ENCODE data around the gene SLC8B1. TPM values are rescaled to one million over a fixed set of nuclear protein-coding genes. Genes with fewer than 3 reads are reported as not detected.

The SLC8B1 gene
- total and polyA plus RNA-seq, 2 of the 4 experiments (the other 2 are of a cell fraction): 4.1 to 10.2 TPM

GRCh38 chr12:113299619-113300237 is 35.2 kb downstream of the SLC8B1 start (continued):
- TF ChIP-seq MAZ (IDR thresholded peaks at IDR 0.05; ENCODE audit: borderline replicate concordance, low read depth, low read length) (peak; percentile 59; the same call in 1 of the 2 replicates), BHLHE40 (IDR thresholded peaks at IDR 0.05; ENCODE audit: low read depth, low read length) (peak; percentile 64)

- Histone ChIP-seq H4K5ac (ENCODE audit: low read depth, low read length) (0 out of 2 replicates have a peak overlapping the region, but pooled peaks have one; percentile 13), H3K23ac (ENCODE audit: low read depth, low read length) (peak overlapping the region; percentile 18; the same call in 1 of the 2 replicates), H3K4me2 (ENCODE audit: low read depth, low read length) (no peak overlapping the region), H2AK5ac (ENCODE audit: low read depth, low read length) (peak overlapping the region; percentile 75), H3K14ac (replicated peaks; ENCODE audit: low read depth, low read length) (peak overlapping the region; percentile 76), H2BK20ac (ENCODE audit: low read depth, low read length) (peak overlapping the region; percentile 52), H4K8ac (ENCODE audit: low read depth in 2 of 2, low read length in 2 of 2) (peak overlapping the region; percentile 43 to 66; a peak in 2 of 4 replicates), H3K4ac (ENCODE audit: low read depth, low read length) (peak overlapping the region; percentile 6), H3K4me3 (ENCODE audit: insufficient read depth, low read depth, low read length) (no peak overlapping the region), H3K9me3 (ENCODE audit: control insufficient read depth, insufficient read depth, low read length) (no peaks in the 10 kb centered on the region), H3K18ac (ENCODE audit: low read depth, low read length) (no peak overlapping the region), H3K56ac (ENCODE audit: extremely low read depth, insufficient read depth, low read length) (no peak overlapping the region), H2BK120ac (ENCODE audit: low read depth, low read length) (peak overlapping the region; percentile 6), H2BK5ac (ENCODE audit: low read depth, low read length, poor library complexity, severe bottlenecking) (no peak overlapping the region), H3K79me1 (ENCODE audit: low read depth in 1 of 2, low read length in 2 of 2) (no peaks in the 10 kb centered on the region), H3K27ac (ENCODE audit: insufficient read depth, low read length) (peak overlapping the region; percentile 16), H2AK9ac (replicated peaks; ENCODE audit: low read depth, low read length, poor library complexity) (peak overlapping the region; percentile 95), H3K27me3 (ENCODE audit: control insufficient read depth, insufficient read depth, low read length) (no peaks in the 10 kb centered on the region), H3K9me1 (ENCODE audit: insufficient read depth, low read length) (peaks cover 14% of the 10 kb centered on the region; the same call in 1 of the 2 replicates), H3K4me1 (ENCODE audit: control insufficient read depth, insufficient read depth, low read length) (peaks cover 11% of the 10 kb centered on the region), H2BK15ac (ENCODE audit: low read depth, low read length) (peak overlapping the region; percentile 61; the same call in 2 of the 3 replicates), H4K20me1 (ENCODE audit: insufficient read depth, low read length) (no peaks in the 10 kb centered on the region), H2AFZ (replicated peaks; ENCODE audit: low read length, poor library complexity) (peak overlapping the region; percentile 64), H3K9ac (ENCODE audit: low read depth, low read length) (peak overlapping the region; percentile 20; the same call in 1 of the 2 replicates), H4K91ac (ENCODE audit: insufficient read depth, low read depth, low read length) (peak overlapping the region; percentile 47), H3K36me3 (ENCODE audit: control insufficient read depth, insufficient read depth, low read length) (peaks cover 7% of the 10 kb centered on the region; the same call in 1 of the 2 replicates)
- CTCF ChIA-PET: no interaction called here
- no peak for DNase-seq
- WGBS, 2 experiments (ENCODE audit: extremely low coverage in 2 of 2, insufficient read length in 1 of 2): 80% methylated on average over 6 of the region's 20 CpGs; no CpG with 5 or more reads in 1 of the 2 experiments
- intact Hi-C loops (cut with micrococcal nuclease): loop anchor here (5.0 kb wide), 1 partner anchor 102 kb away; no protein-coding TSS in a partner anchor
- POLR2A ChIA-PET (ENCODE audit: unreplicated experiment): no interaction called here
- dilution Hi-C loops (cut with HindIII; ENCODE audit: low sequenced_read_pairs, unreplicated experiment): no loop called here
- no peak for ATAC-seq (ENCODE audit: low read depth)
- TF ChIP-seq NFE2L2 (IDR thresholded peaks at IDR 0.05; ENCODE audit: low read depth, low read length): no peak
- TF ChIP-seq, protein P1, sequence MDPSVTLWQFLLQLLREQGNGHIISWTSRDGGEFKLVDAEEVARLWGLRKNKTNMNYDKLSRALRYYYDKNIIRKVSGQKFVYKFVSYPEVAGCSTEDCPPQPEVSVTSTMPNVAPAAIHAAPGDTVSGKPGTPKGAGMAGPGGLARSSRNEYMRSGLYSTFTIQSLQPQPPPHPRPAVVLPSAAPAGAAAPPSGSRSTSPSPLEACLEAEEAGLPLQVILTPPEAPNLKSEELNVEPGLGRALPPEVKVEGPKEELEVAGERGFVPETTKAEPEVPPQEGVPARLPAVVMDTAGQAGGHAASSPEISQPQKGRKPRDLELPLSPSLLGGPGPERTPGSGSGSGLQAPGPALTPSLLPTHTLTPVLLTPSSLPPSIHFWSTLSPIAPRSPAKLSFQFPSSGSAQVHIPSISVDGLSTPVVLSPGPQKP (IDR thresholded peaks at IDR 0.05; ENCODE audit: borderline replicate concordance, low read depth, low read length): no peak
- no peak for TF ChIP-seq USF2 (IDR thresholded peaks at IDR 0.05; ENCODE audit: low read depth, low read length)
- no peak for TF ChIP-seq RAD21 (IDR thresholded peaks at IDR 0.05; ENCODE audit: low read length)
- TF ChIP-seq MXI1 (IDR thresholded peaks at IDR 0.05; ENCODE audit: borderline replicate concordance, low read depth, low read length): no peak
- no peak for TF ChIP-seq MAFK (IDR thresholded peaks at IDR 0.05; ENCODE audit: low read depth, low read length)
- no peak for TF ChIP-seq RFX5 (IDR thresholded peaks at IDR 0.05; ENCODE audit: low read depth, low read length)
- no peak for TF ChIP-seq FOS (IDR thresholded peaks at IDR 0.05; ENCODE audit: low read depth, low read length)
- TF ChIP-seq RCOR1 (IDR thresholded peaks at IDR 0.05; ENCODE audit: insufficient replicate concordance, low read length): no peak
- no peak for TF ChIP-seq SMC3 (IDR thresholded peaks at IDR 0.05; ENCODE audit: low read depth, low read length)
- BruUV-seq (replicated peaks): no TSS peak
- in situ Hi-C loops (cut with MboI; ENCODE audit: low sequenced_read_pairs): no loop called here
Measured at GRCh38 chr12:113298861-113299545, 35.9 kb downstream of the SLC8B1 start.

All from IMR-90 (cell line).